HG03097 (cell line): ENCODE measurements around the gene COL8A1.

Experiments used
- ATAC-seq: cut with Tn5 transposase; IDR thresholded peaks from one replicate; pipeline ENCODE4 v1.9.1; 2021; ENCODE audit not compliant: unreplicated experiment, low FRiP score

The COL8A1 gene

DNA sequence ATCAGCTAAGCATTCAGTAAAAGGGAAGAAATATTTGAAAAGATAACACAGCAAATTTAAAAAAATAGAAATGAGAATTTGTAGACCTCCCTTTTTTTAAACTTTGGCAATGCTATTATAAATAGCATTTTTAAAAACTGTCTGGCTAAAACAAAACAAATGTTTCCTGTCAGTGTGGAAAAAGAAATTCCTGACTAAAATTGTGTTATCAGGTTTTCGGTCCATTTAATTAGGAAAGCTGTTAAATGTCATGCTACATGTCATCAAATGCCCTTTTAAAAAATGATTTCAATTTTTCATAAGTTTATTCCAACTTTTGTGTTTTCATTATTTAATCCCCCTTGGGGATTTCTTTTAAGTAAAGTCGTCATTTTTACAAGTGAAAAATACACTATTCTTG is 29.6 kb downstream of the COL8A1 start:
- ATAC-seq = no peak

DNA sequence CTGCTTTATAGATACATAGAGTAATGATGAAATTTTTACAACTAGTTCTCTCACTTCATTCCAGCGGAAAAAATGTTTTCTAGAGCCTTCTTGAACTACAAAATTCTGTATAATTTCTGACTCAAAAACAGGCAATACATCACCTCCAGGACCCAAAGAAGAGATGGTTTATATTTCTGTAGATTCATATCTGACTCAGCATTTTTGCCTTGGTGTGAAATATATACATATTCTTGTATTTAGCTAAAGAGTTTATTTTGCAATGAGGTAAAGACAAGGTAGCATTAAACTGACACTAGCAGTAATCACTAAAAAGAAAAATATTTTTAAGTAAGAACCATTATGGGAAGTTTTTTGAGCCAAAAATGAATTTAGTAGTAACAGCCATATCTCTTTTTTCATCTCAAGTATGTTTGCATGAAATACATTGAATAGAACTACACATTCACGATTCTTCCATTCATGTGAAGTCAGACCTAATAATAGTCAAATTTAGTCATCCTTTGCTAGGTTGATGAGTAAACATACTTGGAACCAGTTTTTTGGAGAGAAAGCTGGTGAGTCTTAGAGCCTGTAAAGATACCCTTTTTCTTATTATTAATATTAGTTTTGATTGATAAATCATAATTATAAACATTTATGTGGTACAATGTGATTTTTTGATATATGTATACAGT is 31.6 kb downstream of the COL8A1 start:
- no peak for ATAC-seq

DNA sequence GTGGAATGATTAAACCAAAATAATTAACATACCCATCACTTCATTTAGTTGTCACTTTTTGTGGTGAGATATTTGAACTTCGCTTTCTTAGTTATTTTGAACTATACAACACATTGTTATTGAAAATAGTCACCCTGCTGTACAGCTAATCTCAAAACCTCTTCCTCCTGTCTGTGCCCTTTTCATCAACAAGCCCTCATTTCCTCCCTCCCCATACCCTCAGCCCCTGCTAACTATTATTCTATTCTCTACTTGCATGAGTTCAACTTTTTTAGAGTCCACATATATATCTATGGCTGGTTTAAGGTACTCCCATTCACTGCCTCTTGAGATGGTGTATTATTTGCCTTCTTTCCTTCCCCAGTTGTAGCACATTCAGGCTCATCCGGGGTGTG is 32.2 kb downstream of the COL8A1 start:
- ATAC-seq = no peak

DNA sequence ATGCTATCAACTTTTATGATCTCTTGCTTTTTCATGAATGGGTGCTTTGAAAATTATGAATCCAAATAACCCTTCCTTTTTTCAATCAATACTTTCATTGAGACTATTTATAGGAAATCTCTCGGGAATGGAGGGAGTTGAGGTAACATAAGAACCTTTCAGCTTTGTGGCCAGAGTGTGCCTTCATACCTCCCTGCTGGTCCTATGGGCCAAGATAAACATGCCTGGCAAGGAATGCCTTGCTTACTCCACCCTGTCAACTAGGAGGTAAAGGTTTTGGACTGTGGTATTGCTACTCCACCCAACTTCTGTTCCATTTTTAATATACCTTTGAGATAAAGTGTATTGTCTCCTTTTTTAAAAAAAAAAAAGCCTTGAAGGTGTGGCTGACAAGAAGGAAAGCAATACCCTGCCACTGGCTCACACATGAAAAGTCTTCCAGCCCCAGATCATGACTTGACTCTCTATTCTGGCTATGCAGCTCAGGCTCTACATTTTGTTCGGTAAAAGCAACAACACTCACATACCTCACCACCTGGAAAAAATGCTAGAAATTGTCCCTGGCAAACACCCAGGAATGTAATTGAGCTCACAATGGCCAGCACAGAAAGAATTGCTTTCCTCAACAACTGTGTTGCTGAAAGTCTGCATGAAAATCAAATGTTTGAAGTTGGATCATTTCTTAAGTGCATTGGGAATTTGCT is 35.8 kb downstream of the COL8A1 start:
- no peak for ATAC-seq

DNA sequence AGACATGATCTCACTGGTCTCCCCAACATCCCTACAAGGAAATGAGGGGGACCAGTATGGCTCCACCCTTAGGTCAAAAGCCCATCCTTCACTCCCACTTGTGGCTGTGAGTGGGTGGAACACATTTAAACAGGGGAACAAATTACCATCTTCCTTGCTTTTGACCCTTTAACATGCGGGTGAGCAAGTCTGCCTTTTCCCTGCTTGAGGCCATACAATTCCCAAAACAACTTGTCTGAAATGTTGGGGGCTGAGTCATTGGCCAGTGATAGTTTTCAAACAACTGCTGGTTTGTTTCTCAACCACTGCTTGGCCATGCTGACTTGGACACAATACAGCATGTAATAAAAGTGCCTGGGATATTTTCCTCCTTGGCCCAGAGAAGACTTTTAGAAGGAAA is 39.6 kb downstream of the COL8A1 start:
- no peak for ATAC-seq

DNA sequence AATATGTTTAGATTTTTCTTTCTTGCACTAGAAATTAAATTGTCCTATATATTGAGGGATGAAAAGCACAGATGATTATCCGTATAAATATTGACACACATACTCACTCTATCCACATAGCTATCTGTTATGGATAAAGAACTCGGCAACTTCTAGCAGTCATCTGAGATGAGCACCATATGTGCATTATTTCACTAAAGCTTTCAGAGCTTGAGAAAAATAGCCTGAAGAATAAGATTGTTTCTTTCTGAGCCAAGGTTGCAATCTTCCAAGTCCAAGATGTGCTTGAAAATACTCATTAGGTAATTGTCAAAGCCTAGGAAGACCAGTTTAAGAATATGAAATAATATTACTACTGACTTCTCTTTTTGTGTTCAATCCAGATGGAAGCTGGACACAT is 40.5 kb downstream of the COL8A1 start:
- no peak for ATAC-seq

DNA sequence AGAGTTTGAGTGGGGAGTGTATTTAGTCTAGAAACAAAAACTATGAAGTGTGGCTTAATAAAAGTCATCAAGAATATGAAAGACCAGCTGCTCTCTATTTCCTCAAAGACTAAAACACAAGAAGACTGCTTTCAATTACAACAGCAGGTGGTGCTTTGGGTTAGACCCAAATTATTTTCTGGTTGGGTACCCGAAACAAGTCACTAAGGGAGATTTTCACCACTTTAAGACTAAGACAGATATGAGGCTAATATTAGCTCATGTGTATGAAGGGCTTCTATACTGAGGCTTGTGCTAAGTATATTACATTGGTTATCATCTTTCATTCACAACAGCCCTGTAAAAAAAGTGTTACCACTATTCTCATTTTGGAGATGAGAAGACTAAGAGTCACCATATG is 43.1 kb downstream of the COL8A1 start:
- ATAC-seq = no peak

DNA sequence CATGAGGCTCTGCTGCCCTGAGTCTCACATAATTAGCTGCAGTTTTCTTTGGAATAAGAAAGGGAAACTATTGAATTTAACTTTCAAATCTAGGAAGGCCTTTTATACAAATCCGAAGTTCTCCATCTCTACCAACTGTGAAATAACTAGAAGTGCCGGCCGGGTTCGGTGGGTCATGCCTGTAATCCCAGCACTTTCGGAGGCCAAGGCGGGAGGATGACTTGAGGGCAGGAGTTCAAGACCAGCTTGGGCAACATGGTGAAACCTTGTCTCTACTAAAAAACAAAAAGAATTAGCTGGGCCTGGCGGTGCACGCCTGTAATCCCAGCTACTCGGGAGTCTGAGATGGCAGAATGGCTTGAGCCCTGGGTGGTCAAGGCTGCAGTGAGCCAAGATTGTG is 43.6 kb downstream of the COL8A1 start:
- no peak for ATAC-seq

DNA sequence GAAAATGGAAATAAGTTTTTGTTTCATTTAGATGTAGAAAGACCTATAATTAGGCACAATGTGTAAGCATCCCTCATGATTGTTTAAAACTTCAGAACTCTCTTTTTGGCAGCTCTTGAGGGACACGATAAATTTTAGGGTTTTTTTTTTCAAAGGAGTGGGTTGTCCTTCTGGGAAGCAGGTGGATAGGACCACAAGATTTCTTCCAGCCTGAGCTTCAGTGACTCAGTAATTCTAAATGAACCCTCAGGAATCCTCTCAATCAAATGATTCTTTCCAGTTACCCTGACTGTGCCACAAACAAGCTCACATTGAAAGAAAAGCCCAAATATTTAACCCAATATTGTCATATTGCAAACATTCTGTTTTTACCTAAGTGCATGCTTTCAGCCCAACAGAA is 45.1 kb downstream of the COL8A1 start:
- ATAC-seq = no peak

DNA sequence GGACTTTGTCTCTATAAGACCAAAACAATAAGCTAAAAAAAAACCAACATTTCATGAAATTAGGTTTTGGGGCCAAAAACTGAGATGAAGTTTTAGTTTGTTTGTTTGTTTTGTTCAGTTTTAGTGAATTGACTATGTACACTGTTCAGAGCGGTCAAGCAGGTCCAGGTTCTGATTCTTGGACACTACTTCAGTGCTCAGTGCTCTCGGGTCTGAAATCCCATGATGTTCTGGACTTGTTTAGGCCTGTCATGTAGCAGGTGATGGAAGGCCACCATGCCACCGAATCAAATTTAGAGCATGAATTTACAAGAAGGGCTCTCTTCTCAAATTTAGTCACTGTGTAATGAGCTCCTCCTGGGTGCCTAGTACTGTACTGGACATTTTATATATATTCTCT is 45.5 kb downstream of the COL8A1 start:
- ATAC-seq = no peak

DNA sequence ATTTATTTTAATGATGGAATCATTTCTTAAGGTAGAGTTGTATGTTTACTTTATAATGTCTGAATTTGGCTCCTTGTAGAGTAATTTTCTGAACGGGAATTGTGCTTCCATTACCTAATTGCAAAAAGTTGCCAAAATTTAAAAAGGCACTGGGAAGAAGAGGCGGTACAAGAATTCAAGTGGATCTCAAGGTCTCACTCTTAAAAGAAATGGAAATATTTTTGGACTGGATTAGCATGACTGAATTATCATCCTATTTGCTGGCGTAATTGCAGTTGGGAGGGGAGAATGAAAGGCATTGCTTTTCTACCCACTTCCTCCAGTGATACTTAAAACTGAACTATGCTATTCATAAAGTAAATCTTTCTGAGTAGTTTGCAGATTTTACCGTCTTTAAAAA is 46.2 kb downstream of the COL8A1 start:
- no peak for ATAC-seq

DNA sequence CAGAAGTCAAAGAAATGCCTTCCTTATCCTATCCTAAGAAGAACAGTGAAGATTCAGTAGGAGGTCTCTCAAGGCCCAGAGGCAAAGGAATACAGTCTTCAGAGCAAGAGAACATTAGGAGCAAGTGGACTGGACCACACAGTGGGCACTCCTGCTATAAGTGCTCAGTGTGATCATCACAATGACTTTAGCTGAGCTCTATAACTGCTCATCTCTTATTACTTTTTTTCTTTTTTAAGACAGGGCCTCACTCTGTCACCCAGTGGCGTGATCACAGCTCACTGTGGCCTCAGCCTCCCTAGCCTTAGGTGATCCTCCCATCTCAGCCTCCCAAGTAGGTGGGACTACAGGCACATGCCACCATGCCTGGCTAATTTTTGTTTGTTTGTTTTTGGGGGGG is 48.1 kb downstream of the COL8A1 start:
- no peak for ATAC-seq

DNA sequence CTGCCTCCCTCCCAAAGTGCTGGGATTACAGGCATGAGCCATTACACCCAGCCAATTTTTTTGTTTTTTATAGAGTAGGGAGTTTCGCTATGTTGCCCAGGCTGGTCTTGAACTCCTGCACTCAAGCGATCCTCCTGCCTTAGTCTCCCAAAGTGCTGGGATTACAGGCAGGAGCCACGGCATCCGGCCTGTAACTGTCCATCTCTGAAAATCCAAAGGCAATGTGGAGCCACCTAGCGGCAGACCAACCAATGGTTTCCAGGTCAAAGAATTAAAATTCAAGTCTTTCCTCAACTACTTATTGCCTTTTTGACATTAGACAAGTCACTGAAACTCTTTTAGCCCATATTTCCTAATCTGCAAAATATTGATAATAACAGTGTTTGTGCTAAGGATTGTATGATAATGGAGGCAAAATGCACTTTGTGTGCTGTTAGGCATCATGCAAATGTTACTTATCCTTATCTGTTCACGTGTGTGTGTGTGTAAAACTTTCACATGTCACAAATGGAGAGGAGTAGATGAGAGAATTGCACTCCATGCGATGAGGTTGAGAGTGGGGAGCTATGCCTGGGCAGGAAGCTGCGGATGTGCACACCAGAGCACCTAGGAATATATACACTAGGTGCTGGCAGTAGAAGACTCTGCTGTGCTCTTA is 48.7 kb downstream of the COL8A1 start:
- no peak for ATAC-seq

DNA sequence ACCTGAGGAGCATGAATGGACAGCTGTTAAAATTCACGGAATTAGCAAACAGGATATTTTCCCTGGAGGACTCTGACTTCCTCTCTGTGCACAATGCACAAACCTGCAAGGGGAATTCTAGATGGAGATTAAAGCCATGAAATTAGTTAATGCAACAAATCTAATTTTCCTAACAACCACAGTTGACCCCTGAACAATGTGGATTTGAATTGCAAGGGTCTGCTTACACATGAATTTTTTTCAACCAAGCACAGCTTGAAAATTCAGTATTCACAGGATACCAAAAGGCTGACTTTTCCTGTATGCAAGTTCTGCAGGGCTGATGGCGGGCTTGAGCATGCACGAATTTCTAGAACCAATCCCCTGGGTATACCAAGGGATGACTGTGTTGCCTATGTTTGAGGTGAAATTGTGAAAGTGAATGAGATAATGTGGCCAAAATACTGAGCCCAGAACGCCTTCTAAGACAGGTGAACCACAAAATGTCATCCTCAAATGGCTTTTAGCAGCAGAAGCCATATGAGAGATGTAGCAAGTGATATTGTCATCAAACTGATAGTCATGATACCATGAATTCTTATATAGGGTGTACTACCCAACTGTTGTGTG is 52.5 kb downstream of the COL8A1 start:
- ATAC-seq = no peak

DNA sequence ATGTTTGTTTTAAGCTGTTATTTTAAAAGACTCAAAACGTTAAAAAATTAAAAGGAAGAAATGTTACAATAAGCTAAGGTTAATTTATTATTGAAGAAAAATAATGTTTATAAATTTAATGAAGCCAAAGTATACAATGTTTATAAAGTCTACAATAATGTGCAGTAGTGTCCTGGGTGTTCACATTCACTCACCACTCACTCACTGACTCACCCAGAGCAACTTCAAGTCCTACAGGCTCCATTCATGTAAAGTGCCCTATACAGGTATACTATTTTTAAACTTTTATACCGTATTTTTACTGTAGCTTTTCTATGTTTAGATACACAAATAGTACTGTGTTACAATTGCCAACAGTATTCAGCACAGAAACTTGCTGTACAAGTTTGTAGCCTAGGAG is 55.2 kb downstream of the COL8A1 start:
- no peak for ATAC-seq

DNA sequence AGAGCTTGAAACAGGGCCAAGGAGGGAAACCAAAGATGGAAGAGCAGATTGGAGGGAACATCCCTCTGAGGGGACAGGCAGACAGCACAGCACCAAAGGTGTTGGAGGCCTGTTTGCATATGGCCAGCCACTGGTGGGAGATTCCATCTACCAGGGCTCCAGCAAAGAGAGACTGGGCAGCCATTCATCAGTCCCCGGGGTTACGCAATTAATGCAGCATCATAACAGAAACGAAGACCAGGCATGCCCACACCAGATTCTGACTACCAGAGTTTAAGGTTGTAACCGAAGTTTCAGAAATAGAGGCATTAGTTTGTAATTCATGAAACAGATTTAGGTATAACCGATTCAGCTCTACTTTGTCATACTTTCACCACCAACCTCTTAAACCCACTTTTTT is 58.1 kb downstream of the COL8A1 start:
- ATAC-seq = no peak

DNA sequence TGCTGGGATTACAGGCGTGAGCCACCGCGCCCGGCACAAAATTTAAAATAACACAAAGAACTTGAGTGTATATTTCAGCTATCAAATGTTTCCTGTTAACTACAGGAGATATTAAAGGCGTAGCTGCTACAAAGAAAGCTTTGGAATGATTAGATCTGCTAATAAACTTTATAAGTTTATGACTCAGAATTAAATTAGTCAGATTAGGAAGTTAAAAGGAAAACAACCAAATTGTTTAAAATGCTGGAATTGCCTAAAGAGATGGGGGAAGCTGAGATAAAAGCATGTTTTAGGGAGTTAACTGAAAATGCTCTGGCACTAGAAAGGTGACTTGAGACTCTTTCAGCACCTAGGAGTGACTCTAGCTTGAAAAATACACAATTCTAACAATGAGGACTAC is 58.9 kb downstream of the COL8A1 start:
- no peak for ATAC-seq

DNA sequence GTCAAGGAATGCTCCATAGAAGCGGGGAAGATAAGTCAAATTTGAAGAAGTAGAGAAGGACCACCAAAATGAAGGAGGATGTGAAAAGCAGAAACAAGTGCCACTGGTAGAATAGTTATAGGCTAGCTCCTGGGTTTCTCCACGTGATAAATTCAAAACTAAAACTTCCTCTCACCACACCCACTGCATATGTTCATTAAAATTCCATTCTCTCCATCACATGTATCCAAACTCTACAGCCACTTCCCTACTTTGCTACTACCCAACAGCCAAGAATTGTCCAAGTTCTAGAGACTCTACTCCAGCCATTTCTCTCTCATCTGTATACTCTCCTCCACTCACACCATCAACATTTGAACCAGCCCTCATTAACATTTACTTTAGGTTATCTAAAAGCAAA is 60.5 kb downstream of the COL8A1 start:
- no peak for ATAC-seq

DNA sequence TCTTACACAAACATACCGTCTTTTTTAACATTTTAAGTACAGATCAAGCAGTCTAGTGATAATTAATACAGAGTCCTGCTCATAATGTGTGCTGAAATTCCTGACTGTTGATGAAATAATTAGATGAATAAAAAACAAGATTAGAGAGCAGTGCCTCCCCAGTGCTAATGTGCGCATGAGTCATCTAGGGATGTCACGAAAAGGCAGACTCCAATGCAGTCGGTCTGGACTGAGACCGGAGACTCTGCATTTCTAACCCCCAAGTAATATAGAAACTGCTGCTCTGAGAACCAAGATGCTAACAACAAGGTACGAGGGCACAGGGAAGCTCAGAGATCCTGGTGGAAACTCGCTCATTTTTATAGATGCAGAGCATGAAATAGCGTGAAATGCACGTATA is 61.4 kb downstream of the COL8A1 start:
- no peak for ATAC-seq

DNA sequence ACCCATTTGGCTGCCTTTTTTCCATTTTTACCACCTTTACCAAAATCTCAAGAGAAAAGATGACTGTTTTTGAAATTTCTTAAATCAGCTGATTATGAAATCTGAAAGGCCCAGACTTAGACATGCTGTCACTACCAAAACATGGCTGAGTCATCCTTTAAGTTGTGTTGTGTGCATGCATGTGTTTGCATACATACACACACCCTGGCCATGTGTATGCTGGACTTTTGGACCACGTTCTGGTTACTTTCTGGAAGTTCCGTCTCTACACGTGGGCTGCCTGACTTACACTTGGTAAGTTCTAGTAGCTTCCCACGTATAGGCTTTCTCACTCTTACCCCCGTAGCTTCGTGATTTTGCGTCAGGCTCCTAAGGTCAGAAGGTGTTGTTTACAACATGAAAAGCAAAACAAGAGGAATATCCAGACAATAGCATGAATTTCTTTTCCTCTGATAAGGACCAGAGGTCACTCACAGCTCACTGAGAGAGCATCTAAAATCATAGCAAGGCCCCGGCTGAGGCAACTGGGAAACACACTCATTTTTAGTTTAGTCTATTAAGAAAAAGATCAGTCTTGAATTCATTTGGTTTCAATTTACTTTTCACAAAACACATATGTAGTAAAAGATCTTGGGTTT is 62.4 kb downstream of the COL8A1 start:
- no peak for ATAC-seq
